ENCODE data around the gene BEAN1.

BEAN1 gene

GRCh38 chr16:66432429-66432828 lies 5.3 kb downstream of the BEAN1 start:
- H3F3A ChIP-seq (ENCODE audit: control insufficient read depth, insufficient read depth): no peaks in the 10 kb centered on the region
- H3K4me3 ChIP-seq (ENCODE audit: low read length): no peak overlapping the region
- no peaks in the 10 kb centered on the region for H4K20me1 ChIP-seq (ENCODE audit: control insufficient read depth, insufficient read depth, low read depth, low read length)
- peaks cover 7% of the 10 kb centered on the region; the same call in 1 of the 2 replicates for H3K27me3 ChIP-seq (ENCODE audit: control insufficient read depth, low read length)
- H3K36me3 ChIP-seq (ENCODE audit: control insufficient read depth, low read length): no peaks in the 10 kb centered on the region
- H3K9me3 ChIP-seq (ENCODE audit: control insufficient read depth, insufficient read depth, low read length): no peaks in the 10 kb centered on the region
- no peaks in the 10 kb centered on the region for H3K79me2 ChIP-seq (ENCODE audit: control insufficient read depth, low read length)
- TF ChIP-seq CTCF (IDR thresholded peaks at IDR 0.05; ENCODE audit: low read depth, low read length, poor library complexity, severe bottlenecking) (no peak), EZH2phosphoT487 (IDR thresholded peaks at IDR 0.05; ENCODE audit: borderline replicate concordance, low read length) (no peak)
- H3K9me2 ChIP-seq (replicated peaks; ENCODE audit: control insufficient read depth, low read length): no peaks in the 10 kb centered on the region
- H3K4me1 ChIP-seq (ENCODE audit: control insufficient read depth, low read length): no peaks in the 10 kb centered on the region
- no peak overlapping the region for H3K4me2 ChIP-seq (ENCODE audit: low read length)
- H3K27ac ChIP-seq (ENCODE audit: low read depth, low read length): no peak overlapping the region

GRCh38 chr16:66434619-66435430 lies 7.7 kb downstream of the BEAN1 start:
- no peaks in the 10 kb centered on the region for H3K9me3 ChIP-seq (ENCODE audit: control insufficient read depth, insufficient read depth, low read length)
- no peaks in the 10 kb centered on the region for H3K79me2 ChIP-seq (ENCODE audit: control insufficient read depth, low read length)
- TF ChIP-seq CTCF (IDR thresholded peaks at IDR 0.05; ENCODE audit: low read depth, low read length, poor library complexity, severe bottlenecking) (no peak), EZH2phosphoT487 (IDR thresholded peaks at IDR 0.05; ENCODE audit: borderline replicate concordance, low read length) (no peak)
- H3K4me3 ChIP-seq (ENCODE audit: low read length): no peak overlapping the region
- H3K36me3 ChIP-seq (ENCODE audit: control insufficient read depth, low read length): no peaks in the 10 kb centered on the region
- peaks cover 3% of the 10 kb centered on the region; the same call in 1 of the 2 replicates for H3K27me3 ChIP-seq (ENCODE audit: control insufficient read depth, low read length)
- H3K27ac ChIP-seq (ENCODE audit: low read depth, low read length): no peak overlapping the region
- no peak overlapping the region for H3K4me2 ChIP-seq (ENCODE audit: low read length)
- no peaks in the 10 kb centered on the region for H4K20me1 ChIP-seq (ENCODE audit: control insufficient read depth, insufficient read depth, low read depth, low read length)
- H3F3A ChIP-seq (ENCODE audit: control insufficient read depth, insufficient read depth): no peaks in the 10 kb centered on the region
- H3K4me1 ChIP-seq (ENCODE audit: control insufficient read depth, low read length): no peaks in the 10 kb centered on the region
- H3K9me2 ChIP-seq (replicated peaks; ENCODE audit: control insufficient read depth, low read length): no peaks in the 10 kb centered on the region

- Histone ChIP-seq H3K4me2 (ENCODE audit: low read length) (no peak overlapping the region), H3K27me3 (ENCODE audit: control insufficient read depth, low read length) (0 out of 2 replicates have a peak, but pooled peaks cover 3% of the 10 kb centered on the region), H4K20me1 (ENCODE audit: control insufficient read depth, insufficient read depth, low read depth, low read length) (no peaks in the 10 kb centered on the region), H3K79me2 (ENCODE audit: control insufficient read depth, low read length) (no peaks in the 10 kb centered on the region), H3K9me3 (ENCODE audit: control insufficient read depth, insufficient read depth, low read length) (no peaks in the 10 kb centered on the region), H3K4me3 (ENCODE audit: low read length) (no peak overlapping the region), H3K4me1 (ENCODE audit: control insufficient read depth, low read length) (no peaks in the 10 kb centered on the region), H3K9me2 (replicated peaks; ENCODE audit: control insufficient read depth, low read length) (no peaks in the 10 kb centered on the region), H3K36me3 (ENCODE audit: control insufficient read depth, low read length) (no peaks in the 10 kb centered on the region), H3F3A (ENCODE audit: control insufficient read depth, insufficient read depth) (no peaks in the 10 kb centered on the region), H3K27ac (ENCODE audit: low read depth, low read length) (no peak overlapping the region)
- TF ChIP-seq EZH2phosphoT487 (IDR thresholded peaks at IDR 0.05; ENCODE audit: borderline replicate concordance, low read length) (no peak), CTCF (IDR thresholded peaks at IDR 0.05; ENCODE audit: low read depth, low read length, poor library complexity, severe bottlenecking) (no peak)
Observed at GRCh38 chr16:66435896-66436295, 8.8 kb downstream of the BEAN1 start.

All from DOHH2 (cell line).